ENCODE data around the gene LIN37.

Gene LIN37
- total RNA-seq: 1.7 reads per million

DNA sequence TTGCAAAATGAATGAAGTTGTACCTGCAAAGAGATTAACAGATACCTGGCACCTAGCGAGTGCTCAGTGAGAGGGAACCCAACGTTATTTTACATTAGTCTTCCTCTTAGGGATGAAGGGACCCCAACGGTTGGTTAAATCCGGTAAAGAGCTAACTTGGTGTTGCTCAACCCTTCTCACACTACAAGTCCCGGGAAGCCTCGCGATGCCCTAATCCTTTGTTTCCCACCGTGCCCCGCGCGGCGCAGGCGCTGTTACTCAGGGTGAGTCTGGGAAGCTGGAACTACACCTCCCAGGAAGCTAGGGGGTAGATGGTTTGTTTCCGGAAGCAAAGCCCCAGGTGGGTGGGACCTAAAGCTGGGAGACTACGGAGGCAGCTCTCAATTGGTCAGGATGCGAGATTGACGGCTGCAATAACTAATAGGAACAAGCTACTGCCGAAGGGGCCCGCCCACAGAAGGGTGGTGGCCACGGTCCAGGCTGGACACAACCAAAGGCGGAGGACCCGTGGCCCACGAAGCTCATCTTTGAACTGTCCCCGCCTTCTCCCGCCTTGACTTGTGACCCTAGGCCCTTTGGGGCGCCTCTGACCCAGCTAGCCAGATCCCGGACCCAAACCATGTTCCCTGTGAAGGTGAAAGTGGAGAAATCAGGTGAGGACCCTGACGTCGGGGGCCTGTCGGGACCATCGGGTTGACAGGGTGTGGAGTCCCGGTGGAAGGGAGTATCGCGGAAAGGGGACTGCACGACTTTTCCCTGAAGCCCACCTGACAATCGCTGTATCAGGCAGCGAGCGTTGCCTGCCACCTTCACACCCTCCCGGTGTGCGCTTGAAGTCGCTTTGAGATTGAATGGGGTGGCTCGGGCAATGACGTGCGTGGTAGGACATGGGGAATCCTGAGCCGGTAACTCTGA is at the start of gene LIN37:
LIN37 (plus strand) TSS at position 471 of the 915 bp plus-strand sequence; CDS start at position 620, 149 bp downstream.
- peak; percentile 99 for DNase-seq

GRCh38 chr19:35702223-35703012 is 46.0 kb upstream of the LIN37 start:
- DNase-seq: peak; percentile 89

- DNase-seq: no peak
These were observed 45.0 kb upstream of the LIN37 start for GRCh38 chr19:35703343-35703742.

GRCh38 chr19:35704218-35704617 is 44.2 kb upstream of the LIN37 start, which contains the start of gene ZBTB32:
Gene ZBTB32 (plus strand): TSS chr19:35704558. CDS start chr19:35714627, 10,069 bp downstream.
- no peak for DNase-seq

- DNase-seq: no peak
These were observed 40.0 kb upstream of the LIN37 start for GRCh38 chr19:35708391-35708790.

DNA sequence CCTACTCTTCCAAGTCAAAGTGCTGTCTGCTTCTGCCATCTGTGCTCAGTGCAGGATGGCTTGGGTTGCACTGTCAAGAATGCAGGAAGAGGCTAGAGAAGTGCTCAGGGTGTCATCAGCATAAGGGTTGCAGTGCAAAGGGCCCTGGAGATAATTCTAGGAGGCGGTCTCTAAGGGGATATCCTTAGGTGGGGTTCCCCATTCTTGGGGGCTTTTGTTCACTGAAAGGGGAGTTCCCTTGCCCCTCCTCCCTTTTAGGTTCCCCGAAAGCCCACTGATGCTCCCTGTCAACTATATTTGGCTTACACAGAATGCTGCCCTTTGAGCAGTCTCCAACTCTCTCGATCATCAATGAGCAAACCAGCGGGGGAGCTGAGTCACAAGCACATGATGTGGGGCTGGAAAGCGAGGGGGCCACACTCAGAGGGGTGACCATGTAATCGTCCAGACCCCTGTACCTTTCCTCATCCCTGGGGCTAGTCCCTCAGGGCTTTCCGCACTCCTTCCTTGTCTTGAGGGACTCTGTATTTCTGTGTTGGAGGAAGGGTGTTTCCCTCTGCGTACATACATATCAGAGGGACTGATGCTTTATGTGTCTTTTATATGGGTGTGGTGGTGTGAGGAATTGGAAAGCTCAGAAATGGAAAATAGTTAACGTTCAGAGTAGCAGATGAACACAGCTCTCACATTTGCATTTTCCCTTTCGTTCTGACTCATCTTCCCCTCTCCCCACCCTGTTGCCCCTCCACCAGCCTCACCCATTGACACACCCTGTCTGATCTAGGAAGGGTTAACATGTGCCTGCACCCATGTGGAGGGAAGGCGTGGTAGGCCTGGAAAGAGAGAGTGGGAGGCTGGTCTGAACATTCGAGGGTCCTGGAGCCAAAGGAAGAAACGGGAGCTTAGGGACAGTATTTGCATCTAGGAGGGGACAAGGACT is 37.3 kb upstream of the LIN37 start:
- DNase-seq: no peak

DNA sequence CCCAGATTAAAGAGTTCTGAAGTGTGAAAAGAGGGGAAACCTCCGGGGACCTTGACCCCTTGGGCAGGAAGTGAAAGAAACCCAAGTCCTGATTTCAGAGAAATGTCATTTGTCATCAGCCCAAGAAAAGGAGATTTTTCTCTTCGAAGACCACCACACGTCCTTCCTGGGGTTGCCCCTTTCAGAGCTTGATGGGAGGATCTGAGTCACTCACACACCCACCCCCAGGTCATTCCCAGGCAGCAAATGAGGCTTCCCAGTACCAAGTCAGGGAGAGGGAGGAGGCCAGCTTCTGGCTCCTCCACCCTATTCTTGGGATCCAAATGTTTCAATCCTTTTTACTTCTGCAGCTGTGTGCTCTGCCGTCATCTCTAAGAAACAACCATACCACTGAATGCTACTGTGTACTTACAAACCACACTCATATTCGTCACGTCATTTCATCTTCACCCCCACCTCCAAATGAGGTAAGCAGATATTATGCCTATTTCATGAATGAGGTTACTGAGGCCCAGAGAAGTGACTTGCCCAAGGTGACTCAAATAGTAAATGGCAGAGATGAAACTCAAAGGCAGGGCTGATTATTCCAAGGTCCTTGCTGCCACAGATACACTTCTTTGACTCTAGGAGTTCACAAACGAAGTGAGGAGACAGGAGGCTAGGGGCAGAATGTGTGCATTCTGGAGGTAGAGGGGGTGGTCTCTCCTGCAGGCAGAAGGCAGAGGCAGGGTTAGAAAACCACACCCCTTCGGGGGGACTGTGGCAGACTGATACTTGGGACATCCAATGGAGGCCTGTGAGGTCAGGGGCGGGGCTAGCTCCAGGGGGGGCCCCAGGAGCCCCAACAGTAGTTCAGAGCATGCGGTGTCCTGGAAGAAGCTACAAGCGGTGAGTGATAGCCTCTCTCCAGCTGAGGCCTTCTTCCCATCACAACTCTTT is 35.5 kb upstream of the LIN37 start:
- DNase-seq: peak; percentile 29

- no peak for DNase-seq
These were observed 34.9 kb upstream of the LIN37 start for GRCh38 chr19:35713506-35713850.

- no peak for DNase-seq
These were observed 34.4 kb upstream of the LIN37 start for GRCh38 chr19:35713904-35714495.

- no peak for DNase-seq
These were observed 33.6 kb upstream of the LIN37 start for GRCh38 chr19:35714601-35715354.

- DNase-seq: no peak
These were observed 33.0 kb upstream of the LIN37 start for GRCh38 chr19:35715355-35715809.

- DNase-seq: no peak
These were observed 32.2 kb upstream of the LIN37 start for GRCh38 chr19:35715981-35716800.

DNA sequence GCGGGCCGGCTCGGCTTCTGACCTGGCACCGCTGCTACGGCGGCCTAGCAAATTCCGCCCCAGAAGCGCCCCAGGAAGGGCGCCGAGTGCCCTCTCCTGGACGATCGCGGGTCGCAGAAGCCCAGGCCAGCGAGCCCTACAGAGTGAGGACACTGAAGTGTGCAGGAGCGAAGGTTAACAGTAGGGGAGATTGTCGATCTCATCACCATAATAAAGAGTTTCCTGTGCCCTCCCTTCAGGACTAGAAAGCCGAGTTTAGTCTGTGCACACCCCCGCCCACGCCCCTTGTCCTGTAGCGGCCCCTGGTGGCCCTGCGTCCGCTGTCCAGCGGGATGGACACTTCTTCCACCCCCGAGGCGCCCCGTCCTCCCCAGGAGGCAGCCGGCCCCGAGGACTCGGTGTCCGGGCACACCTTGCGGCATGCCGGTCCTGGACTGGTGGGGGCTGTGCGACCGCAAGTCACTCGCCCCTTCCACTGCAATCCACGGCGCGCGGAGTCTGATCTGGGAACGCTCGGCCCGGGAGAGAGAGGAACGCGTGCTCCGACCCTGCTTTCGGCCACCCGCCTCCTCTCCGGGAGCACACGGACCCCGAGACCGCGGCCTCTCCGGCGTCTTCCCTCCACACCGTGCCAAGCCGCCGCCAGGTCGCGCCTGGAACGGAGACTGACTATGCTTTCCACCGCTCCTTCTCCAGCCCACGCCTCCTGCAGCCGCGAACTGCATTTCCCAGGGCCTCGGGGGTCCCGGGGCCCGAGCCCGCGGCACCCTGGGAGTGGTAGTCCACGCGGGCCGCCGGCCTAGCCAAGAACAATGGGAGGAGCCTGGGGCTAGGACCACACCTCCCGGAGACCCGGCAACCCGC is 31.3 kb upstream of the LIN37 start:
- DNase-seq: peak; percentile 95

- no peak for DNase-seq
These were observed 30.6 kb upstream of the LIN37 start, which contains the start of gene KMT2B for GRCh38 chr19:35717665-35718344. Gene KMT2B (plus strand): TSS chr19:35718003. CDS start chr19:35718019, 16 bp downstream.

- peak; percentile 27 for DNase-seq
These were observed 29.9 kb upstream of the LIN37 start for GRCh38 chr19:35718345-35719041.

- no peak for DNase-seq
These were observed 28.8 kb upstream of the LIN37 start for GRCh38 chr19:35719402-35720162.

Data from effector CD4-positive, alpha-beta T cell (primary cell).